Peyer's patch (tissue), 4 donors: ENCODE data around the gene LTBP1.

Source experiments
- POLR2A ChIP-seq, 2 donors: fragments of 450-650 bp; IDR thresholded peaks; one replicate each; pipeline ENCODE4 v1.5.1; 2017; ENCODE audit warnings: antibody characterized with exemption in 2 of 2, mild to moderate bottlenecking in 2 of 2, moderate library complexity in 2 of 2
- TF ChIP-seq, protein P1 (sequence below), 6 experiments: fragments of 450-650 bp in 4 of 6; fragments of 200-600 bp in 2 of 6; sonication (generic) in 1 of 6; IDR thresholded peaks; one replicate each; pipeline ENCODE4 v1.5.1; 2017 to 2019; ENCODE audit warnings: antibody characterized with exemption in 6 of 6, mild to moderate bottlenecking in 3 of 6, moderate library complexity in 1 of 6

DNA sequence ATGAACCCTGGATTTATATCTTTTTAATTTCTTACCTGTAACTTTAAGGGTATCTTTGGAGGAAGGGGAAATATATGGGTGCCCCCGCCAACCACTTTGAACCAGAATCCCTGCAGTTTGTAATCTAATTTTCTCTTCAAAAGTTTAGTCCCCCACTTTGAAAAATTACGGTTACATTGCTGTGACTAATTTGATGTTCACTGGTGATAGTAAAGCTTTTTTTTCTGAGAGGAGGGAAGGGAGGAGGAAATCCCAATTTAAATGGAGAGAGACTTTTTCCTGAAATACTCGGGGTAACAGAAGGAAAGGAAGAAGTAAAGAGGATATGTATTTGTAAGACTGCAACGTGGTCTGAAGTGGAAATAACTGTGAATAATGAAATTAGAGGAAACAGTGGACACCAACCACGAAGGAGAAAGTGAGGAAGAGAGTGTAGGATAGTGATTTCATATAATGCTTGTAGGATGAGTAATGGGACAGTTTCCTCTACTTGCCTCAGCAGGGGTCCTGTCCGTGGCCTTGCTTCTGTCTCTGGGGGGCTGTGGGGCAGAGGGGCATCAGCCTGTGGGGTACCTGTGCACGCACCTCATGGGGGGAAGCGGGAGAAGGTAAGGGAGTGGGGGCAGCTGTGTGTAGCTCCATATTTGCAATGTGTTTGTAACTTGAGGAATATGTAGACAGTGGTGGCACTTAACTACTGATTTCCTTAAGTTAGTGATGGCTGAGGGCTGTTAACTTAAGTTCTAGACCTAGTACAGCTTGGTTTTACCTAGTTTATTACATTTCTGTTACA, 161.1 kb downstream of the LTBP1 start:
- TF ChIP-seq, protein P1, sequence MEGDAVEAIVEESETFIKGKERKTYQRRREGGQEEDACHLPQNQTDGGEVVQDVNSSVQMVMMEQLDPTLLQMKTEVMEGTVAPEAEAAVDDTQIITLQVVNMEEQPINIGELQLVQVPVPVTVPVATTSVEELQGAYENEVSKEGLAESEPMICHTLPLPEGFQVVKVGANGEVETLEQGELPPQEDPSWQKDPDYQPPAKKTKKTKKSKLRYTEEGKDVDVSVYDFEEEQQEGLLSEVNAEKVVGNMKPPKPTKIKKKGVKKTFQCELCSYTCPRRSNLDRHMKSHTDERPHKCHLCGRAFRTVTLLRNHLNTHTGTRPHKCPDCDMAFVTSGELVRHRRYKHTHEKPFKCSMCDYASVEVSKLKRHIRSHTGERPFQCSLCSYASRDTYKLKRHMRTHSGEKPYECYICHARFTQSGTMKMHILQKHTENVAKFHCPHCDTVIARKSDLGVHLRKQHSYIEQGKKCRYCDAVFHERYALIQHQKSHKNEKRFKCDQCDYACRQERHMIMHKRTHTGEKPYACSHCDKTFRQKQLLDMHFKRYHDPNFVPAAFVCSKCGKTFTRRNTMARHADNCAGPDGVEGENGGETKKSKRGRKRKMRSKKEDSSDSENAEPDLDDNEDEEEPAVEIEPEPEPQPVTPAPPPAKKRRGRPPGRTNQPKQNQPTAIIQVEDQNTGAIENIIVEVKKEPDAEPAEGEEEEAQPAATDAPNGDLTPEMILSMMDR (IDR thresholded peaks at IDR 0.05), result no peak
- no peak for TF ChIP-seq POLR2A (IDR thresholded peaks at IDR 0.05)
